Cardiac muscle cell (in vitro differentiated cells and primary cell): ENCODE data around the gene SH3RF1. TPM values are rescaled to one million over a fixed set of nuclear protein-coding genes. Genes with fewer than 3 reads are reported as not detected.

Source experiments
- DNase-seq, 2 donors: peaks; one replicate each; pipeline versions ENCODE4 v3.0.0 to v3.0.0-alpha.2; 2010 to 2017; ENCODE audit warnings: low read depth in 1 of 2, low spot score in 1 of 2
- H3K27ac ChIP-seq: fragments of 200-600 bp; sonication (generic); 2 replicates; pipeline ENCODE4 v1.5.1; 2016
- H3K27me3 ChIP-seq: fragments of 200-600 bp; sonication (generic); 2 replicates; pipeline ENCODE4 v1.6.0; 2016; ENCODE audit warnings: control low read depth
- H3K36me3 ChIP-seq: fragments of 200-600 bp; sonication (generic); 2 replicates; pipeline ENCODE4 v1.5.1; 2016; ENCODE audit warnings: control low read depth
- H3K4me1 ChIP-seq: fragments of 200-600 bp; sonication (generic); 2 replicates; pipeline ENCODE4 v1.8.1; 2017; ENCODE audit warnings: low read depth, mild to moderate bottlenecking, mixed run types
- H3K4me3 ChIP-seq: fragments of 200-600 bp; sonication (generic); 2 replicates; pipeline ENCODE4 v1.5.1; 2016; ENCODE audit warnings: mild to moderate bottlenecking
- H3K9me3 ChIP-seq: fragments of 200-600 bp; sonication (generic); 2 replicates; pipeline ENCODE4 v1.5.1; 2017; ENCODE audit warnings: low read depth, mild to moderate bottlenecking, control low read depth
- polyA plus RNA-seq: library from polyadenylated mRNA; unstranded; fragments of >200 nt; fragmentation: Nextera tagmentation; extraction: Ambion mirVana; gene quantifications from 2 replicates; pipeline ENCODE4 v1.2.1, GENCODE V29; 2016
- total RNA-seq: library from RNA; depleted of rRNA; stranded (reverse); fragments of >200 nt; gene quantifications from 2 replicates; pipeline ENCODE4 v1.2.3, GENCODE V29; 2016
- TF ChIP-seq, protein P1 (sequence below): IDR thresholded peaks from 2 replicates; pipeline ENCODE4 v1.5.1; 2012; ENCODE audit warnings: low read depth, mild to moderate bottlenecking, low read length

Gene SH3RF1
- total and polyA plus RNA-seq, 2 experiments from 2014 or later = 3.4 to 4.3 TPM

GRCh38 chr4:169272265-169272886 is 1.6 kb upstream of the SH3RF1 start:
- Histone ChIP-seq H3K27ac (no peak overlapping the region), H3K9me3 (no peaks in the 10 kb centered on the region), H3K4me1 (peaks cover 6% of the 10 kb centered on the region), H3K27me3 (peaks cover 10% of the 10 kb centered on the region), H3K4me3 (no peak overlapping the region), H3K36me3 (no peaks in the 10 kb centered on the region)
- peak in 1 of 2 donors; percentile 50 for DNase-seq
- TF ChIP-seq, protein P1, sequence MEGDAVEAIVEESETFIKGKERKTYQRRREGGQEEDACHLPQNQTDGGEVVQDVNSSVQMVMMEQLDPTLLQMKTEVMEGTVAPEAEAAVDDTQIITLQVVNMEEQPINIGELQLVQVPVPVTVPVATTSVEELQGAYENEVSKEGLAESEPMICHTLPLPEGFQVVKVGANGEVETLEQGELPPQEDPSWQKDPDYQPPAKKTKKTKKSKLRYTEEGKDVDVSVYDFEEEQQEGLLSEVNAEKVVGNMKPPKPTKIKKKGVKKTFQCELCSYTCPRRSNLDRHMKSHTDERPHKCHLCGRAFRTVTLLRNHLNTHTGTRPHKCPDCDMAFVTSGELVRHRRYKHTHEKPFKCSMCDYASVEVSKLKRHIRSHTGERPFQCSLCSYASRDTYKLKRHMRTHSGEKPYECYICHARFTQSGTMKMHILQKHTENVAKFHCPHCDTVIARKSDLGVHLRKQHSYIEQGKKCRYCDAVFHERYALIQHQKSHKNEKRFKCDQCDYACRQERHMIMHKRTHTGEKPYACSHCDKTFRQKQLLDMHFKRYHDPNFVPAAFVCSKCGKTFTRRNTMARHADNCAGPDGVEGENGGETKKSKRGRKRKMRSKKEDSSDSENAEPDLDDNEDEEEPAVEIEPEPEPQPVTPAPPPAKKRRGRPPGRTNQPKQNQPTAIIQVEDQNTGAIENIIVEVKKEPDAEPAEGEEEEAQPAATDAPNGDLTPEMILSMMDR = no peak

- Histone ChIP-seq H3K4me1 (peaks cover 6% of the 10 kb centered on the region), H3K27me3 (peaks cover 10% of the 10 kb centered on the region), H3K27ac (no peak overlapping the region), H3K36me3 (no peaks in the 10 kb centered on the region), H3K9me3 (no peaks in the 10 kb centered on the region), H3K4me3 (peak overlapping the region; percentile 85)
- DNase-seq = no peak
- TF ChIP-seq, protein P1 = no peak
These were observed 894 bp upstream of the SH3RF1 start for GRCh38 chr4:169271692-169272007.

DNA sequence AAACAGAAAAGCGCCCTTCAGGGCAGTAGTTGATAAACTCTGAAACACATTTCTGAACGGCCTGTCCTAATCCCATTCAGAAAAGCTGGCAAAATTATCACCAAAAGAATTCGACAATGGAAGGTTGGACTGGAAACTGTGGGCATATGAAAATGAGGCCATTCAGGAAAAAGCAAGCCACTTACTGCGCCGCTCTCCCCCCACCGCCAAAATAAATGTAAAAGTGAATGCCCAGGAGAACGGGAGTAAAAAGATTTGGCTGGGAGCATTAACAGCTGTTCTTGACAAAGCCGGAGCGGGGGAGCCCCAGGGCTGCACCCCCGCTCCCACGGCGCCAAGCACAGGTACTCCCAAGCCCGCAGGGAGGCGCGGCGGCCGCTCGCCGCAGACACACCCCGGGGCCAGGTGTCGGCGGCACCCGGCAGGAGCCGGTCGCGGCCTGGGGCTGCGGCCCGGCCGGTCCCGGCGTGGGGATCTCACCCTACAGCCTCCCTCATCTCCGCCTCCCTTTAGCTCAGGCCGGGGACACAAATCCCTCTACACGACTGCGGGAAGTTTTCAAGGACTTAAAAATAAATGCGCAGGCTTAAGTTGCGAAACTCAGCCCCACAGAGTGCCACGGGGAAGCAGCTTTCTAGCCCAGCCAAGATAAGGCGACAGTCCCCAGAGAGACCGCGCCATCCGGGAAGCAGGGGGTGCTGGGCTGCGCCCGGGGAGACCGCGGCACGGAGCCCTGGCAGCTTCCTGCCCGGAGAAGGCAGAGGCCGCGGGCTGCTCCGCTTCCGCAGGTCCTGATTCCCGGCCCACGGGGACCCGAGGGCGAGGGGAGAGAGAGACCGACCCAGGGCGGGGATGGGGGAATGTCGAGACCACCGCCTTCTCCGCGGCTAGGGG is 593 bp downstream of the SH3RF1 start:
- peaks cover 6% of the 10 kb centered on the region for H3K4me1 ChIP-seq
- no peaks in the 10 kb centered on the region for H3K9me3 ChIP-seq
- H3K36me3 ChIP-seq = no peaks in the 10 kb centered on the region
- H3K27me3 ChIP-seq = peaks cover 10% of the 10 kb centered on the region
- peak; percentile 65 to 68 for DNase-seq
- peak overlapping the region; percentile 15 for H3K27ac ChIP-seq
- TF ChIP-seq, protein P1 = no peak
- H3K4me3 ChIP-seq = peak overlapping the region; percentile 85

DNA sequence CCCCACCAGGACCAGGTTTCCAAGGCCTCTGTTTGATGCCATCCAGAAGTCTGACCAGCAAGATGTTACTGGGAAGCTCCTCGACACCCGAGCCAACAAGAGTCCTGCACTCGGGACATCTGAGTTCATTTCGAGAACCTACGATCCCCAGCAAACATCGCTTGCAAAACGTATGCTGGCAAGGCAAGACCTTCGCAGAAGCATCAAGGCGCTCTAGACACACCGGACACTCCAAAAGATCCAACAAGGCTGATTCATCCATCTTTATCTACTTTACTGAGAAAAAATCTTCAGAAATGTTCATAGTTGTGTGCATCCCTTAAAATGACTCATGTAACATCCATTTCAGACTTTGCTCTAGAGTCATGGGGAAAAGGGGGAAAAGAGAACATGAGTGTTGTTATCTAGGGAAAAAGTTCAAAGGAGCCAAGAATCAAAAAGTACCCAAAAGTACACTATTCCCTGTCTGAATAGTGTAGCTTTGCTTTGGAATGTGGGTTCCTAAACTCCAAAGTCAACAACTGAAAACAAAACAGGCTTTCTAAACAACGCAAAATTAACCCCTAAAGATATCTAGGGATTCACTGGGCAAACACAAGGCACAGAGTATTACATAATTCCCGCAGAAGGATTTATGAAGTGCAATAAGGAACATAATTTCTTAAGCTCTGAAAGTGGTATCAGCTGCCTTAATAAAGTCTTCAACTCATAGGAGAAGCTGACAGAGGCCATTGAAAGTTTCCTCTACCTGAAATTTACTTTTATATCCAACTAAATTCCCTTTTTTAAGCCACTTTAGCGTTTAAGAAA is 1.6 kb downstream of the SH3RF1 start:
- H3K4me3 ChIP-seq = peak overlapping the region; percentile 85
- TF ChIP-seq, protein P1 = no peak
- peaks cover 6% of the 10 kb centered on the region for H3K4me1 ChIP-seq
- no peaks in the 10 kb centered on the region for H3K36me3 ChIP-seq
- peaks cover 10% of the 10 kb centered on the region for H3K27me3 ChIP-seq
- H3K9me3 ChIP-seq = no peaks in the 10 kb centered on the region
- no peak overlapping the region for H3K27ac ChIP-seq
- DNase-seq = peak in 1 of 2 donors; percentile 90

DNA sequence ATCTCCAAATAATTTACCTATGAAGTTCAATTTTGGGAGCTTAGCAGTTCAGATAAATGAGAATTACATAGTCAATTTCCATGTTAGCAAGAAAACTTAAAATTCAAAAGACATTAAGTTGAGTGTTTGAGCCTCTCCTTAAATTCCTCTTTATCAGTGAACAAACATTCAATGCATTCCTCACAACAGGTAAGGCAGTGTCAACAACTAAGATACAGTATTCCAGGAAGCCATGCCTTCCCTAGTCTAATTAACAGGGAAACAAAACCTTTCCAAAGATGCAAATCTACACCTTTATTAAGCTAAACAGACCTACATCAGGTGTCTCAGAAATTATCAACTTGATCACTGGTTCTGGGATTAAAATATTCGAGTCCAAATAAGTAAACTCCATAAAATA is 3.7 kb downstream of the SH3RF1 start:
- Histone ChIP-seq H3K9me3 (no peaks in the 10 kb centered on the region), H3K4me3 (no peak overlapping the region)

More for the DNA sequence above, 3.7 kb downstream of the SH3RF1 start:
- peaks cover 8% of the 10 kb centered on the region for H3K27me3 ChIP-seq
- no peaks in the 10 kb centered on the region for H3K36me3 ChIP-seq
- H3K27ac ChIP-seq = no peak overlapping the region
- peaks cover 6% of the 10 kb centered on the region for H3K4me1 ChIP-seq
- no peak for DNase-seq
- TF ChIP-seq, protein P1 = no peak
